ENCODE results near the gene ECM1. TPM values are rescaled to one million over a fixed set of nuclear protein-coding genes. Genes with fewer than 3 reads are reported as not detected.
A peak's percentile ranks its signal among the peaks of the same experiment; 100 is the strongest.

The ECM1 gene
- total RNA-seq, 1 experiment from 2014 or later, result 1.7 TPM

DNA sequence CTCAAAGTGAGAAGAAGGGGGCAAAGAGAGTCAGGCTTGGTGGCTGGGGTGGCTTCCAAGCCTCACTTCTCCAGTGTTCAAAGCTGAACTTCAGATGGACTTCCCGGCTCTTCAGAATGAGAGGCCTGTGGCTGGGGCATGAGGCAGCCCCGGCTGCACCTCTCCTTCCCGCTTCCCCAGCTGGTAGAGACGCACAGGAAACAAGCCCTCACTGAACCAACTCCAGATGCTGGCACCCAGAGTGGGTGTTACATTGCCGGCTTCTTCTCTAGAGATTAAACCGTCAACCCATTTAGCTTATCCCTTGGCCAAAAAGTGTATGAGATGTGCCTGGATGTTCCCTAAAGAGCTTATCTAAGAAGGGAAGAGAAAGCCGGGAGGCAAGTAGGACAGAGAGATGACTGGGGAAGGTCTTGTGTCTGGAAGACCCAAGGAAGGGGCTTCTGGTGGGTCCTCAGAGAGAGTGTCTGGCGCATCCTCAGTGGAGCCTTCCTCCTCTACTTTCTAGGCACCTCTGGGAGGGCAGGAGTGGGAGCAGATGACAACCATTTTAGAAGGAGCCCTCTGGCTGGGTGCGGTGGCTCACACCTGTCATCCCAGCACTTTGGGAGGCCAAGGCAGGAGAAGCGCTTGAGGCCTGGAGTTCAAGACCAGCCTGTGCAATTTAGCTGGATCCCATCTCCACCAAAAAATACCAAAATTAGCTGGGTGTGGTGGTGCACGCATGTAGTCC lies 43.3 kb downstream of the ECM1 start:
- no peaks in the 10 kb centered on the region for H3K9me3 Mint-ChIP-seq (ENCODE audit: unreplicated experiment)
- H3K27ac Mint-ChIP-seq (ENCODE audit: low read depth, unreplicated experiment), result no peak overlapping the region
- no peaks in the 10 kb centered on the region for H3K27me3 Mint-ChIP-seq (ENCODE audit: insufficient read depth, unreplicated experiment)
- ChIA-PET POLR2A (interaction anchor here (0.6 to 27.7 kb wide), 11 partner anchors 14 to 435 kb away, joined by 3 to 1801 read pairs (median 3); partner anchors contain the start of genes ENSA, FALEC, MCL1 and RPRD2), CTCF (interaction anchor here (0.6 to 5.9 kb wide), 8 partner anchors 9 to 546 kb away, joined by 3 to 77 read pairs (median 4); no protein-coding TSS in a partner anchor)
- no peak overlapping the region for H3K4me3 Mint-ChIP-seq (ENCODE audit: unreplicated experiment)
- no TSS peak for BruUV-seq (replicated peaks)
- TF ChIP-seq CTCF (IDR thresholded peaks at IDR 0.05; ENCODE audit: unreplicated experiment), result no peak
- peaks cover 63% of the 10 kb centered on the region for H3K36me3 Mint-ChIP-seq (ENCODE audit: insufficient read depth, unreplicated experiment)
- intact Hi-C loops (cut with micrococcal nuclease), result loop anchor here (5.0 kb wide), 1 partner anchor 431 kb away; the partner anchor contains the start of gene ANXA9
- DNase-seq (ENCODE audit: unreplicated experiment), result peak; percentile 34
- peaks cover 33% of the 10 kb centered on the region for H3K4me1 Mint-ChIP-seq (ENCODE audit: insufficient read depth, unreplicated experiment)

DNA sequence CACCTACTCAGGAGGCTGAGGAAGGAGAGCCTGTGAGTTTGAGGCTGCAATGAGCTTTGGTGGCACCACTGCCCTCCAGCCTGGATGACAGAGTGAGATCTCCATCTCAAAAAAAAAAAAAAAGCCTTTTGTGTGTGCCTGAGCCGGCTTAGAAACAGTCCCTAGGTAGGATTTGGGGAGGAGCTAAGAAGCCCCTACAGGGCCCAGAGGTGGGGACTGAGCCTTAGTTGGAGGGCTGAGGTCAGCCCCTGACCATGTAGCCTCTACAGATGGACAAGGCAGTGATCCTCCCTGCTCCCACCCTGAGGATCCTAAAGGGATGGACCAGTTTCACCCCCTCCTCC lies 43.8 kb downstream of the ECM1 start:
- TF ChIP-seq CTCF (IDR thresholded peaks at IDR 0.05; ENCODE audit: unreplicated experiment), result no peak
- CTCF ChIA-PET, result interaction anchor here (0.5 to 5.9 kb wide), 7 partner anchors 9 to 371 kb away, joined by 3 to 77 read pairs (median 4); no protein-coding TSS in a partner anchor
- no peak for DNase-seq (ENCODE audit: unreplicated experiment)
- Mint-ChIP-seq H3K9me3 (ENCODE audit: unreplicated experiment) (no peaks in the 10 kb centered on the region), H3K4me1 (ENCODE audit: insufficient read depth, unreplicated experiment) (peaks cover 33% of the 10 kb centered on the region), H3K36me3 (ENCODE audit: insufficient read depth, unreplicated experiment) (peaks cover 67% of the 10 kb centered on the region), H3K27ac (ENCODE audit: low read depth, unreplicated experiment) (peak overlapping the region; percentile 81), H3K4me3 (ENCODE audit: unreplicated experiment) (peak overlapping the region; percentile 41), H3K27me3 (ENCODE audit: insufficient read depth, unreplicated experiment) (no peaks in the 10 kb centered on the region)
- intact Hi-C loops (cut with micrococcal nuclease), result loop anchor here (5.0 kb wide), 1 partner anchor 431 kb away; the partner anchor contains the start of gene ANXA9
- POLR2A ChIA-PET, result interaction anchor here (0.6 to 27.7 kb wide), 11 partner anchors 15 to 434 kb away, joined by 3 to 1801 read pairs (median 4); partner anchors contain the start of genes ENSA, FALEC, MCL1 and RPRD2
- BruUV-seq (replicated peaks), result no TSS peak

DNA sequence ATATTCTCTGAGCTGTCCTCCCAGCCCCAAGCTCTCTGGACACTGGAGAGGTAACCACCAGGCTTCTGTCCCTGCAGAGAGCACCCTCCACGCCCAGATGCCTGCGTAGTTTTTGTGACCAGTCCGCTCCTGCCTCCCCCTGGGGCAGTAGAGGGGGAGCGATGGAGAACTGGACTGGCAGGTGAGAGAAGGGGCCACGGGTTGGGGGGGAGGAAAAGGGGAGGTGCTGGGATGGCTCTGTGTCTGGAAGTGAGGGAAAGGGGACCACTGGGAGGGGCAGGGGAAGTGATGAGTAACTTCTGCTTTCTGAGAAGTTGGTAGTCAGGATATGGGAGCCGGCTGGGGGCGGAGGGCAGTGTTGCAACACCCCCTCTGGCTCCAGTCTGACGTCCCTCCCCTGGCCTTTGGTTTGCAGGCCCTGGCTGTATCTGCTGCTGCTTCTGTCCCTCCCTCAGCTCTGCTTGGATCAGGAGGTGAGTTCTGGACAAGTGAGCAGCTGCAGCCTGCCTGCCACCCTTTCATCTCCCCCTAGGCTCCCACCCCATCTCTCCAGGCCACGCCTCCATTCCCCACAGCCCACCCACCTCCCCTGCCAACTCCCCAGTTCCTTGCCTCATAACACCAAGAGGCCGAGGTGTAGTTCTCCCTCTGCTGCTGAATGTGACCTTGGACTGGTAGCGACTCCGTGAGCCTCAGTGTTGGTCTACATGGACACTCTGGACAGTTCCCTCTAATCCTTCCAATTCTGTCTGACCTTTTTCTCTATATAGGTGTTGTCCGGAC lies 44.4 kb downstream of the ECM1 start:
- peaks cover 33% of the 10 kb centered on the region for H3K4me1 Mint-ChIP-seq (ENCODE audit: insufficient read depth, unreplicated experiment)
- H3K4me3 Mint-ChIP-seq (ENCODE audit: unreplicated experiment), result peak overlapping the region; percentile 41
- peaks cover 64% of the 10 kb centered on the region for H3K36me3 Mint-ChIP-seq (ENCODE audit: insufficient read depth, unreplicated experiment)
- H3K27me3 Mint-ChIP-seq (ENCODE audit: insufficient read depth, unreplicated experiment), result no peaks in the 10 kb centered on the region
- no TSS peak for BruUV-seq (replicated peaks)
- H3K27ac Mint-ChIP-seq (ENCODE audit: low read depth, unreplicated experiment), result peak overlapping the region; percentile 81
- ChIA-PET CTCF (interaction anchor here (0.5 to 5.9 kb wide), 5 partner anchors 8 to 370 kb away, joined by 3 to 77 read pairs (median 4); no protein-coding TSS in a partner anchor), POLR2A (interaction anchor here (0.6 to 27.7 kb wide), 10 partner anchors 15 to 433 kb away, joined by 3 to 1801 read pairs (median 4); partner anchors contain the start of genes ENSA, FALEC, MCL1 and RPRD2)
- H3K9me3 Mint-ChIP-seq (ENCODE audit: unreplicated experiment), result no peaks in the 10 kb centered on the region
- DNase-seq (ENCODE audit: unreplicated experiment), result peak; percentile 97
- no peak for TF ChIP-seq CTCF (IDR thresholded peaks at IDR 0.05; ENCODE audit: unreplicated experiment)
- intact Hi-C loops (cut with micrococcal nuclease), result loop anchor here (5.0 kb wide), 1 partner anchor 430 kb away; the partner anchor contains the start of gene ANXA9

Data from MCF 10A (cell line).